GM18498 (cell line): ENCODE data around the gene AP2A2.

Experiments used
- ATAC-seq: cut with Tn5 transposase; IDR thresholded peaks from one replicate; pipeline ENCODE4 v1.9.1; 2021; ENCODE audit warnings: mild to moderate bottlenecking, moderate library complexity; ENCODE audit not compliant: unreplicated experiment

Gene AP2A2

GRCh38 chr11:925496-926301, at the start of gene AP2A2:
TSS of gene AP2A2 (plus strand) at chr11:925870. CDS start at chr11:926022, 152 bp downstream.
- ATAC-seq: peak; percentile 79

GRCh38 chr11:876545-876944, 49.1 kb upstream of the AP2A2 start:
- no peak for ATAC-seq

GRCh38 chr11:877565-877964, 48.1 kb upstream of the AP2A2 start:
- ATAC-seq: no peak

- ATAC-seq: no peak
Measured at GRCh38 chr11:880447-880846, 45.2 kb upstream of the AP2A2 start.

- no peak for ATAC-seq
Measured at GRCh38 chr11:882596-882995, 43.1 kb upstream of the AP2A2 start.

- ATAC-seq: no peak
Measured at GRCh38 chr11:883527-883926, 42.1 kb upstream of the AP2A2 start.

- no peak for ATAC-seq
Measured at GRCh38 chr11:884578-885070, 41.0 kb upstream of the AP2A2 start.

GRCh38 chr11:886568-886967, 39.1 kb upstream of the AP2A2 start:
- ATAC-seq: no peak

- ATAC-seq: no peak
Measured at GRCh38 chr11:887589-887988, 38.1 kb upstream of the AP2A2 start.

GRCh38 chr11:888310-889212, 37.1 kb upstream of the AP2A2 start:
- ATAC-seq: no peak

GRCh38 chr11:889257-889656, 36.4 kb upstream of the AP2A2 start:
- ATAC-seq: no peak

GRCh38 chr11:889687-890475, 35.8 kb upstream of the AP2A2 start:
- no peak for ATAC-seq

- no peak for ATAC-seq
Measured at GRCh38 chr11:890794-891540, 34.7 kb upstream of the AP2A2 start.

GRCh38 chr11:893008-893654, 32.5 kb upstream of the AP2A2 start:
- no peak for ATAC-seq

- no peak for ATAC-seq
Measured at GRCh38 chr11:894575-895201, 31.0 kb upstream of the AP2A2 start.

- no peak for ATAC-seq
Measured at GRCh38 chr11:895331-896110, 30.1 kb upstream of the AP2A2 start.

- ATAC-seq: no peak
Measured at GRCh38 chr11:897253-898142, 28.2 kb upstream of the AP2A2 start.

- no peak for ATAC-seq
Measured at GRCh38 chr11:898143-898511, 27.5 kb upstream of the AP2A2 start.
